KMS-11 (cell line): ENCODE results near the gene CDC42EP2.

ENCODE experiments used
- H2AFZ ChIP-seq: fragments of 200-600 bp; sonication (generic); 2 replicates; pipeline ENCODE4 v1.6.1; 2016; ENCODE audit warnings: antibody characterized with exemption, mixed run types, low read depth
- H3K27ac ChIP-seq: fragments of 200-600 bp; sonication (generic); 2 replicates; pipeline ENCODE4 v1.6.1; 2016; ENCODE audit warnings: mild to moderate bottlenecking, mixed run types
- H3K27me3 ChIP-seq: fragments of 200-600 bp; sonication (generic); 2 replicates; pipeline ENCODE4 v1.6.1; 2017; ENCODE audit warnings: mild to moderate bottlenecking, low read depth, mixed run types, moderate library complexity; ENCODE audit not compliant: insufficient read depth
- H3K36me3 ChIP-seq: fragments of 200-600 bp; sonication (generic); 2 replicates; pipeline ENCODE4 v1.6.1; 2017; ENCODE audit warnings: mild to moderate bottlenecking, mixed run types; ENCODE audit not compliant: insufficient read depth
- H3K4me1 ChIP-seq: fragments of 200-600 bp; sonication (generic); 2 replicates; pipeline ENCODE4 v1.6.1; 2016; ENCODE audit warnings: mild to moderate bottlenecking, low read depth, mixed run types; ENCODE audit not compliant: poor library complexity, severe bottlenecking
- H3K4me2 ChIP-seq: fragments of 200-600 bp; sonication (generic); 2 replicates; pipeline ENCODE4 v1.7.0; 2016; ENCODE audit warnings: mild to moderate bottlenecking, mixed run types
- H3K4me3 ChIP-seq: fragments of 200-600 bp; sonication (generic); IDR thresholded peaks from 2 replicates; pipeline ENCODE4 v1.6.1; 2017; ENCODE audit warnings: low read depth, low read length, mixed read lengths; ENCODE audit not compliant: insufficient read depth
- H3K79me2 ChIP-seq: fragments of 200-600 bp; sonication (generic); 2 replicates; pipeline ENCODE4 v1.6.1; 2016; ENCODE audit warnings: low read depth, mixed run types; ENCODE audit not compliant: insufficient read depth
- H3K9ac ChIP-seq: fragments of 200-600 bp; sonication (generic); 2 replicates; pipeline ENCODE4 v1.6.1; 2016; ENCODE audit warnings: mild to moderate bottlenecking, mixed run types
- H4K20me1 ChIP-seq: fragments of 200-600 bp; sonication (generic); 2 replicates; pipeline ENCODE4 v1.6.1; 2016; ENCODE audit warnings: mild to moderate bottlenecking, mixed run types; ENCODE audit not compliant: insufficient read depth
- CTCF ChIP-seq: fragments of 200-600 bp; sonication (generic); conservative IDR thresholded peaks from 2 replicates; pipeline ENCODE4 v1.6.1; 2017; ENCODE audit warnings: low read depth, mild to moderate bottlenecking, antibody characterized with exemption, low read length, moderate library complexity, mixed read lengths

CDC42EP2 gene

DNA sequence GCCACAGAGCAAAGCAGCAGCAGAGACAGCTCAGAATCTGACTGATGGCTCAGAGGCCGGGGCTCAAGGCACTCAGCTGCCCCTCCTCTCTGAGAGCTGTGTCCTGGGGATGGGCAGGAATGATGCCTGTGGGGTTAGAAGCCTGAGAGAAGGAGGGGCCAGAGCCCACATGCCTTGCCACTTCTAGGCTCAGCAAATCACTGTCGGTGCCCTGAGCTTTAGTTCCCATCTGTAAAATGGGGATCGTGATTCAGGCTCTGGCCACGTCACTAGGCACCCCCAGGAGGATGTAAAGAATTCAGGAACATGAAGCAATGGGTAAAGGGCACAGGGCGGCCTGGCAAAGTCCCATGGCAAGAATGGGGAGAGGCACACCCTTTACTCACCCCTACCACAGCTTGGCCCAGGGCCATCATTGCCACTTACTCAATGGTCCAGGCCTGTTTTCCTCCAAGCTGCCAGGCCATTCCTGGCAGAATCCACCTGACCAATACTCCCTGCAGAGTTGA is 3.4 kb upstream of the CDC42EP2 start:
- no peaks in the 10 kb centered on the region for H3K79me2 ChIP-seq
- TF ChIP-seq CTCF = no peak
- no peak overlapping the region for H3K4me3 ChIP-seq
- no peak overlapping the region for H3K4me2 ChIP-seq
- peaks cover 4% of the 10 kb centered on the region; the same call in 1 of the 2 replicates for H3K27me3 ChIP-seq
- peaks cover 15% of the 10 kb centered on the region for H3K4me1 ChIP-seq
- H3K36me3 ChIP-seq = no peaks in the 10 kb centered on the region
- H4K20me1 ChIP-seq = no peaks in the 10 kb centered on the region
- no peak overlapping the region for H3K9ac ChIP-seq
- no peak overlapping the region for H2AFZ ChIP-seq
- H3K27ac ChIP-seq = no peak overlapping the region

DNA sequence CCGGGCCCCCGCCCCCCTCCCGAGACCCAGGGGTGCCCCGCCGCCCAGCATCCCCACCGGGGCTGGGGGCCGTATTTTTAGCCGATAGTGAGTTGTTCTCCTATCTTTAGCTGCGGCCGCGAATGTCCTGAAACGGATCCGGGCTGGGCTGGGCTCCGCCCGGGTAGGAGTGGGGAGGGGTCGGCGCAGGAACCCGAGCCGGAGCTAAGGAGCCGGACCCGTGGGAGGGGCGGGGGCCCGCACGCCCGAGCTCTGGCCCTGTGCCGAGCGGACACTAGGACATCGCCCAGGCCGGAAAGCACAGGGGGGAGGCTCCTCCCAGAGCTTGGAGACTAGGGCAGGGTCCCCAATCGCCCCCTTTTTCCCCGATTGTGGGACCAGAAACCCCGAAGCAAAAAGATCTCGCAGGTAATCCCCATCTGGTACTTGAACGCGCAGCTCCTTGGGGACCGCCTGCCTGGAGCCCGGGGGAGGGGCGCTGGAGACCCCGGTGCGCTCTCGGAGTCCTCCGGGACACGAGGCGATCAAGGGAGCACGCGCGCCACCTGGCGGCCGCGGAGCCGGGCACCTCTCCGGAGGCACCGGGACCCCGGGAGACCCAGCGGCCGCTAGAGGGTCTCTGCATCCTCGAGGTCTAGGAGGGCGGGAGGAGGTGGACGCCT is 669 bp downstream of the CDC42EP2 start:
- Histone ChIP-seq H4K20me1 (no peaks in the 10 kb centered on the region), H3K4me1 (peaks cover 13% of the 10 kb centered on the region), H3K79me2 (no peaks in the 10 kb centered on the region), H3K27me3 (peaks cover 4% of the 10 kb centered on the region; the same call in 1 of the 2 replicates), H3K9ac (peak overlapping the region; percentile 77), H3K27ac (peak overlapping the region; percentile 36), H3K36me3 (no peaks in the 10 kb centered on the region), H3K4me3 (no peak overlapping the region), H2AFZ (peak overlapping the region; percentile 79), H3K4me2 (peak overlapping the region; percentile 95)
- TF ChIP-seq CTCF = peak; percentile 93

GRCh38 chr11:65315866-65316226 is 1.2 kb downstream of the CDC42EP2 start:
- Histone ChIP-seq H3K9ac (peak overlapping the region; percentile 77; the same call in 1 of the 2 replicates), H3K36me3 (no peaks in the 10 kb centered on the region)

GRCh38 chr11:65316227-65317024 is 1.8 kb downstream of the CDC42EP2 start:
- no peak overlapping the region for H3K27ac ChIP-seq
- H3K9ac ChIP-seq = no peak overlapping the region

More at GRCh38 chr11:65315866-65316226, 1.2 kb downstream of the CDC42EP2 start:
- Histone ChIP-seq H4K20me1 (no peaks in the 10 kb centered on the region), H3K27ac (no peak overlapping the region), H2AFZ (peak overlapping the region; percentile 79), H3K79me2 (no peaks in the 10 kb centered on the region), H3K4me2 (peak overlapping the region; percentile 95), H3K27me3 (peaks cover 4% of the 10 kb centered on the region; the same call in 1 of the 2 replicates), H3K4me3 (no peak overlapping the region), H3K4me1 (peaks cover 13% of the 10 kb centered on the region)
- TF ChIP-seq CTCF = peak; percentile 67

More at GRCh38 chr11:65316227-65317024, 1.8 kb downstream of the CDC42EP2 start:
- Histone ChIP-seq H3K4me1 (peaks cover 13% of the 10 kb centered on the region), H3K27me3 (peaks cover 4% of the 10 kb centered on the region; the same call in 1 of the 2 replicates), H3K36me3 (no peaks in the 10 kb centered on the region), H4K20me1 (no peaks in the 10 kb centered on the region), H3K79me2 (no peaks in the 10 kb centered on the region), H3K4me2 (peak overlapping the region; percentile 95; the same call in 1 of the 2 replicates), H2AFZ (no peak overlapping the region), H3K4me3 (no peak overlapping the region)
- TF ChIP-seq CTCF = no peak
